H9 (cell line): ENCODE results near the gene OTULINL. TPM values are rescaled to one million over a fixed set of nuclear protein-coding genes. Genes with fewer than 3 reads are reported as not detected.
A peak's percentile ranks its signal among the peaks of the same experiment; 100 is the strongest.

Experiments used
- DNase-seq: peaks from one replicate; pipeline ENCODE4 v3.0.0-alpha.2; 2017
- H2AFZ ChIP-seq: one replicate; pipeline ENCODE4 v1.6.1; 2013; ENCODE audit warnings: mild to moderate bottlenecking, low read length, control low read depth, moderate library complexity
- H2AK5ac ChIP-seq: 2 replicates; pipeline ENCODE4 v1.6.1; 2013; ENCODE audit warnings: low read length, control low read depth, mixed read lengths; ENCODE audit not compliant: insufficient read length
- H2BK120ac ChIP-seq: one replicate; pipeline ENCODE4 v1.6.1; 2013; ENCODE audit warnings: low read depth, mild to moderate bottlenecking, low read length, control low read depth, inconsistent platforms; ENCODE audit not compliant: poor library complexity, severe bottlenecking
- H2BK12ac ChIP-seq: 2 replicates; pipeline ENCODE4 v1.6.1; 2013; ENCODE audit warnings: low read length, control low read depth, mixed read lengths, low read depth; ENCODE audit not compliant: insufficient read length
- H2BK15ac ChIP-seq: 2 replicates; pipeline ENCODE4 v1.6.1; 2013; ENCODE audit warnings: low read depth, low read length, control low read depth
- H2BK20ac ChIP-seq: one replicate; pipeline ENCODE4 v1.6.1; 2013; ENCODE audit warnings: low read depth, mild to moderate bottlenecking, low read length, control low read depth, inconsistent platforms; ENCODE audit not compliant: poor library complexity, severe bottlenecking
- H2BK5ac ChIP-seq: 2 replicates; pipeline ENCODE4 v1.6.1; 2013; ENCODE audit warnings: low read length, control low read depth, mixed read lengths; ENCODE audit not compliant: insufficient read length
- H3K14ac ChIP-seq: 2 replicates; pipeline ENCODE4 v1.6.1; 2013; ENCODE audit warnings: low read length, control low read depth; ENCODE audit not compliant: insufficient read depth
- H3K18ac ChIP-seq: 2 replicates; pipeline ENCODE4 v1.6.1; 2013; ENCODE audit warnings: low read depth, mild to moderate bottlenecking, mixed read lengths, low read length, control low read depth; ENCODE audit not compliant: insufficient read length
- H3K23ac ChIP-seq: 2 replicates; pipeline ENCODE4 v1.6.1; 2013; ENCODE audit warnings: low read length, control low read depth, mixed read lengths, low read depth; ENCODE audit not compliant: insufficient read length
- H3K23me2 ChIP-seq: 2 replicates; pipeline ENCODE4 v1.6.1; 2013; ENCODE audit warnings: low read depth, mild to moderate bottlenecking, mixed read lengths, low read length, control low read depth; ENCODE audit not compliant: insufficient read length, poor library complexity, severe bottlenecking
- H3K27ac ChIP-seq: 2 replicates; pipeline ENCODE4 v1.5.1; 2013; ENCODE audit warnings: low read length, control low read depth, mixed read lengths, low read depth; ENCODE audit not compliant: insufficient read length
- H3K27me3 ChIP-seq: 2 replicates; pipeline ENCODE4 v1.6.1; 2013; ENCODE audit warnings: low read length, control low read depth, inconsistent platforms; ENCODE audit not compliant: insufficient read depth
- H3K4ac ChIP-seq: 2 replicates; pipeline ENCODE4 v1.6.1; 2013; ENCODE audit warnings: low read depth, mild to moderate bottlenecking, control low read depth, inconsistent platforms, low read length, moderate library complexity
- H3K4me1 ChIP-seq: 2 replicates; pipeline ENCODE4 v1.6.1; 2013; ENCODE audit warnings: low read length, control low read depth, inconsistent platforms; ENCODE audit not compliant: insufficient read depth
- H3K4me2 ChIP-seq: 2 replicates; pipeline ENCODE4 v1.6.1; 2013; ENCODE audit warnings: low read length, control low read depth, mixed read lengths; ENCODE audit not compliant: insufficient read length, insufficient read depth
- H3K56ac ChIP-seq: 2 replicates; pipeline ENCODE4 v1.6.1; 2013; ENCODE audit warnings: low read depth, mild to moderate bottlenecking, mixed read lengths, low read length, control low read depth; ENCODE audit not compliant: insufficient read length
- H3K79me1 ChIP-seq: 2 replicates; pipeline ENCODE4 v1.6.1; 2013; ENCODE audit warnings: low read depth, mild to moderate bottlenecking, moderate library complexity, low read length, control low read depth, inconsistent platforms; ENCODE audit not compliant: insufficient read depth, poor library complexity, severe bottlenecking
- H3K79me2 ChIP-seq: 2 replicates; pipeline ENCODE4 v1.6.1; 2013; ENCODE audit warnings: low read length, control low read depth, inconsistent platforms; ENCODE audit not compliant: insufficient read depth
- H3K9ac ChIP-seq: 2 replicates; pipeline ENCODE4 v1.6.1; 2013; ENCODE audit warnings: low read length, control low read depth, mixed read lengths; ENCODE audit not compliant: insufficient read length; ENCODE audit errors: extremely low read depth
- H3K9me3 ChIP-seq: one replicate; pipeline ENCODE4 v1.6.1; 2013; ENCODE audit warnings: low read depth, low read length, inconsistent platforms; ENCODE audit not compliant: control insufficient read depth
- H3T11ph ChIP-seq: one replicate; pipeline ENCODE4 v1.6.1; 2013; ENCODE audit warnings: mild to moderate bottlenecking, low read length, control low read depth, inconsistent platforms
- H4K20me1 ChIP-seq: one replicate; pipeline ENCODE4 v1.6.1; 2013; ENCODE audit not compliant: control insufficient read depth, insufficient read length, insufficient read depth
- H4K5ac ChIP-seq: 2 replicates; pipeline ENCODE4 v1.6.1; 2013; ENCODE audit warnings: low read depth, mild to moderate bottlenecking, mixed read lengths, low read length, control low read depth; ENCODE audit not compliant: insufficient read length
- H4K8ac ChIP-seq: replicated peaks from 2 replicates; pipeline ENCODE4 v1.6.1; 2013; ENCODE audit warnings: low read length, control low read depth, mixed read lengths, low read depth; ENCODE audit not compliant: insufficient read length
- H4K91ac ChIP-seq: 2 replicates; pipeline ENCODE4 v1.6.1; 2013; ENCODE audit warnings: low read depth, mild to moderate bottlenecking, moderate library complexity, mixed read lengths, low read length, control low read depth; ENCODE audit not compliant: insufficient read length
- H3K27ac Mint-ChIP-seq, 3 experiments: 2 replicates in 2 of 3; 3 replicates in 1 of 3; pipeline ENCODE4 v1.8.0; 2020 to 2021; ENCODE audit warnings: mixed read lengths in 3 of 3, mild to moderate bottlenecking in 1 of 3, moderate library complexity in 1 of 3
- H3K27me3 Mint-ChIP-seq: 2 replicates; pipeline ENCODE4 v1.8.0; 2021; ENCODE audit warnings: low read depth, mild to moderate bottlenecking, moderate library complexity, mixed read lengths
- H3K36me3 Mint-ChIP-seq, 3 experiments: 2 replicates in 2 of 3; 3 replicates in 1 of 3; pipeline ENCODE4 v1.8.0; 2020 to 2021; ENCODE audit warnings: low read depth in 3 of 3, mixed read lengths in 3 of 3; ENCODE audit not compliant: insufficient read depth in 1 of 3
- H3K4me1 Mint-ChIP-seq, 2 experiments: 2 replicates each; pipeline ENCODE4 v1.8.0; 2020; ENCODE audit warnings: mixed read lengths in 2 of 2
- H3K4me3 Mint-ChIP-seq, 2 experiments: 2 replicates in 1 of 2; 3 replicates in 1 of 2; pipeline ENCODE4 v1.8.0; 2020 to 2021; ENCODE audit warnings: mild to moderate bottlenecking in 2 of 2, mixed read lengths in 2 of 2, moderate library complexity in 1 of 2
- H3K9me3 Mint-ChIP-seq, 2 experiments: 2 replicates in 1 of 2; 3 replicates in 1 of 2; pipeline ENCODE4 v1.8.0; 2020; ENCODE audit warnings: mild to moderate bottlenecking in 2 of 2, mixed read lengths in 2 of 2, moderate library complexity in 1 of 2
- CTCF ChIP-seq: fragments of 200-600 bp; sonication (generic); conservative IDR thresholded peaks from 3 replicates; pipeline ENCODE4 v1.8.0; 2021; ENCODE audit warnings: antibody characterized with exemption, mild to moderate bottlenecking
- WGBS: extraction: QIAGEN DNeasy Blood & Tissue Kit; methylation state at CpG from one replicate; pipeline ENCODE4 v1.1.7; 2013; ENCODE audit warnings: missing lambda C conversion rate, low lambda C conversion rate, mixed read lengths; ENCODE audit not compliant: insufficient read length; ENCODE audit errors: extremely low coverage; 5-methylcytosine and 5-hydroxymethylcytosine counted together
- total RNA-seq: library from RNA; stranded (reverse); gene quantifications from 2 replicates; pipeline ENCODE4 v1.2.1, GENCODE V29; 2021

The OTULINL gene
- total RNA-seq, 1 experiment from 2014 or later, result 7.5 TPM

- Histone ChIP-seq H3K56ac (no peak overlapping the region), H2BK120ac (no peak overlapping the region), H4K20me1 (no peaks in the 10 kb centered on the region), H2BK15ac (no peak overlapping the region), H2BK12ac (no peak overlapping the region), H3K18ac (no peak overlapping the region), H3K27me3 (no peaks in the 10 kb centered on the region), H4K8ac (no peak overlapping the region), H3K27ac (no peak overlapping the region), H3T11ph (no peak overlapping the region), H2AFZ (no peak overlapping the region), H3K14ac (no peak overlapping the region), H3K23me2 (no peaks in the 10 kb centered on the region), H3K23ac (peak overlapping the region; percentile 10), H4K91ac (no peak overlapping the region), H3K4ac (no peak overlapping the region), H3K4me2 (no peak overlapping the region), H3K4me1 (no peaks in the 10 kb centered on the region), H3K9me3 (no peaks in the 10 kb centered on the region), H2BK20ac (no peak overlapping the region), H2AK5ac (no peak overlapping the region), H3K9ac (no peak overlapping the region), H2BK5ac (no peak overlapping the region), H3K79me2 (no peaks in the 10 kb centered on the region), H3K79me1 (no peaks in the 10 kb centered on the region), H4K5ac (no peak overlapping the region)
- TF ChIP-seq CTCF, result no peak
- no peak for DNase-seq
- no peaks in the 10 kb centered on the region for H3K4me1 Mint-ChIP-seq
- no peaks in the 10 kb centered on the region for H3K27me3 Mint-ChIP-seq
- WGBS, result no CpG with 5 or more reads among the region's 4 CpGs
- H3K4me3 Mint-ChIP-seq, result no peak overlapping the region
- peaks cover 0 to 12% (median 4%) of the 10 kb centered on the region in 3 experiments; a peak in 4 of 7 replicates for H3K36me3 Mint-ChIP-seq
- H3K27ac Mint-ChIP-seq, result no peak overlapping the region
- no peaks in the 10 kb centered on the region for H3K9me3 Mint-ChIP-seq
Measured at GRCh38 chr5:14615365-14615764, 33.8 kb downstream of the OTULINL start.
